ENCODE data around the gene BPGM.

BPGM gene

DNA sequence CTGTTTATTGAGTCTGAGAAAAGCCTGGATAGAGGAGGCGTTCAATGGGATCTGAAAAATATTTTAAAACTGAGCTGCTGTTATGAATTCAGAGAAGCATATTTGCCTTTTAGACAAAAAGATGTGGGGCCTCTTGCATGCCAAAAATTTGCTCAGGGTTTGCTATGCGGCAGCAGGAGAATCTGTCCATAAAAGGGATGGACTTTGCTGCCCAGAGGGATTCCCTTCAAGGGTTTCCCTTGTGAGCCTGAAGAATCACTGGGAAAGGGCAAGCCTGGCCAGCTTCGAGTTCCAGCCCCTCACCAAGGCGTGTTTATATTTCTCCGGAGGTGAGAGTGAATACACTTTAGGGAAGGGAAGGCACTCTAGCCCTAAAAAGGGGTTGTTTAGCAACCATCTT is 77.2 kb downstream of the BPGM start:
- H3K27ac ChIP-seq (ENCODE audit: extremely low read depth, low read depth, low read length) = no peak overlapping the region
- CTCF ChIA-PET = interaction anchor here (0.6 to 2.2 kb wide), 40 partner anchors 8 to 640 kb away, joined by 3 to 21 read pairs (median 4); partner anchors contain the start of gene CYREN
- no peak overlapping the region for H3K4me3 ChIP-seq (ENCODE audit: low read depth, low read length)
- H3K9me3 ChIP-seq (ENCODE audit: control insufficient read depth, insufficient read depth, low read depth, low read length) = no peaks in the 10 kb centered on the region
- H3K4me1 ChIP-seq (ENCODE audit: control insufficient read depth, insufficient read depth, low read length) = no peaks in the 10 kb centered on the region
- TF ChIP-seq ZNF529 (tag by site-specific recombination; IDR thresholded peaks at IDR 0.05; ENCODE audit: insufficient replicate concordance) (no peak), ZNF76 (tag by site-specific recombination; IDR thresholded peaks at IDR 0.05; ENCODE audit: borderline replicate concordance, low read depth) (no peak), ZNF280D (tag by site-specific recombination; IDR thresholded peaks at IDR 0.05) (no peak), ZNF350 (tag by site-specific recombination; IDR thresholded peaks at IDR 0.05) (no peak), ZSCAN5A (tag by site-specific recombination; IDR thresholded peaks at IDR 0.05) (no peak), PRDM1 (tag by site-specific recombination; IDR thresholded peaks at IDR 0.05) (no peak), WT1 (tag by site-specific recombination; IDR thresholded peaks at IDR 0.05) (no peak), ZNF214 (tag by site-specific recombination; IDR thresholded peaks at IDR 0.05; ENCODE audit: borderline replicate concordance) (no peak), ZNF621 (tag by site-specific recombination; IDR thresholded peaks at IDR 0.05) (no peak), ZNF510 (tag by site-specific recombination; IDR thresholded peaks at IDR 0.05; ENCODE audit: insufficient replicate concordance) (no peak)
- POLR2A ChIA-PET = no interaction called here
- no peaks in the 10 kb centered on the region for H3K36me3 ChIP-seq (ENCODE audit: control insufficient read depth in 2 of 2, insufficient read depth in 1 of 2, low read length in 2 of 2)

DNA sequence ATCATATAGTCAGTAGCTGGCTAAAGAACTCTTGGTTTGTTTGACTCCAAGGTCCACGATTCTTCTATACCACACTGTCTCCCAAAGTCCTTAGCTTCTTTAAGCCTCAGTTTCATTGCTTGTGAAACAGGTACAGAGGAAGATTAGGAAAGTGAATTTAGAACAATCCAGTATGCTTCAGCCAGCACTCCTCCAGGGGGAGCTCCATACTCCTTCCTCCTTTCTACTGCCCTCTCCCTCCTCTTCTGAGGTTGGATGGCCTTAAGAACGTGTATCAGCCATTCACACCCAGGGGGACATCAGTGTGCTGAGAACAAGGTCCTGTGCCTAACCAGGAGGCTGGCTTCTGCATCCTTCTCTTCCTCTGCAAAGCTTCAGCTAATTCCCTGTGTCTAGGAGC is 78.0 kb downstream of the BPGM start:
- Histone ChIP-seq H3K4me1 (ENCODE audit: control insufficient read depth, insufficient read depth, low read length) (no peaks in the 10 kb centered on the region), H3K9me3 (ENCODE audit: control insufficient read depth, insufficient read depth, low read depth, low read length) (no peaks in the 10 kb centered on the region), H3K36me3 (ENCODE audit: control insufficient read depth in 2 of 2, insufficient read depth in 1 of 2, low read length in 2 of 2) (no peaks in the 10 kb centered on the region), H3K27ac (ENCODE audit: extremely low read depth, low read depth, low read length) (no peak overlapping the region), H3K4me3 (ENCODE audit: low read depth, low read length) (no peak overlapping the region)
- POLR2A ChIA-PET = no interaction called here
- CTCF ChIA-PET = interaction anchor here (0.6 to 2.2 kb wide), 42 partner anchors 9 to 556 kb away, joined by 3 to 21 read pairs (median 4); partner anchors contain the start of gene CYREN
- TF ChIP-seq ZNF843 (tag by site-specific recombination; IDR thresholded peaks at IDR 0.05) = no peak
- no peak for TF ChIP-seq ZNF664 (tag by site-specific recombination; IDR thresholded peaks at IDR 0.05)
- TF ChIP-seq IKZF3 (tag by site-specific recombination; IDR thresholded peaks at IDR 0.05) = no peak
- TF ChIP-seq ZNF626 (tag by site-specific recombination; IDR thresholded peaks at IDR 0.05) = no peak
- no peak for TF ChIP-seq ZNF174 (tag by site-specific recombination; IDR thresholded peaks at IDR 0.05)
- TF ChIP-seq, protein P1, sequence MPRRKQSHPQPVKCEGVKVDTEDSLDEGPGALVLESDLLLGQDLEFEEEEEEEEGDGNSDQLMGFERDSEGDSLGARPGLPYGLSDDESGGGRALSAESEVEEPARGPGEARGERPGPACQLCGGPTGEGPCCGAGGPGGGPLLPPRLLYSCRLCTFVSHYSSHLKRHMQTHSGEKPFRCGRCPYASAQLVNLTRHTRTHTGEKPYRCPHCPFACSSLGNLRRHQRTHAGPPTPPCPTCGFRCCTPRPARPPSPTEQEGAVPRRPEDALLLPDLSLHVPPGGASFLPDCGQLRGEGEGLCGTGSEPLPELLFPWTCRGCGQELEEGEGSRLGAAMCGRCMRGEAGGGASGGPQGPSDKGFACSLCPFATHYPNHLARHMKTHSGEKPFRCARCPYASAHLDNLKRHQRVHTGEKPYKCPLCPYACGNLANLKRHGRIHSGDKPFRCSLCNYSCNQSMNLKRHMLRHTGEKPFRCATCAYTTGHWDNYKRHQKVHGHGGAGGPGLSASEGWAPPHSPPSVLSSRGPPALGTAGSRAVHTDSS (tag by site-specific recombination; IDR thresholded peaks at IDR 0.05) = 0 out of 2 replicates have a peak, but pooled peaks have one; percentile 27
- TF ChIP-seq HOXC10 (CRISPR knock-in tag; IDR thresholded peaks at IDR 0.05) = no peak
- no peak for TF ChIP-seq HOXD13 (CRISPR knock-in tag; IDR thresholded peaks at IDR 0.05; ENCODE audit: borderline replicate concordance)
- no peak for TF ChIP-seq ZNF555 (tag by site-specific recombination; conservative IDR thresholded peaks at IDR 0.05)
- TF ChIP-seq ZNF426 (tag by site-specific recombination; IDR thresholded peaks at IDR 0.05) = no peak
- TF ChIP-seq SCRT1 (tag by site-specific recombination; IDR thresholded peaks at IDR 0.05; ENCODE audit: borderline replicate concordance) = no peak
- TF ChIP-seq BCL11B (tag by site-specific recombination; IDR thresholded peaks at IDR 0.05; ENCODE audit: low read depth) = no peak
- TF ChIP-seq ZNF362 (tag by site-specific recombination; IDR thresholded peaks at IDR 0.05) = no peak
- TF ChIP-seq CTCF (tag by site-specific recombination; IDR thresholded peaks at IDR 0.05) = peak; percentile 53
- TF ChIP-seq ATF2 (tag by site-specific recombination; IDR thresholded peaks at IDR 0.05; ENCODE audit: low read depth) = no peak
- no peak for TF ChIP-seq ZNF629 (tag by site-specific recombination; IDR thresholded peaks at IDR 0.05)

Measured in HEK293 (cell line).